Body of pancreas (tissue), 4 donors: ENCODE measurements around the gene PGAP2. TPM values are rescaled to one million over a fixed set of nuclear protein-coding genes. Genes with fewer than 3 reads are reported as not detected.
A peak's percentile ranks its signal among the peaks of the same experiment; 100 is the strongest.
"Not testable (repeated sequence)": the region's sequence is repeated elsewhere in the genome, so short reads cannot be mapped to it uniquely, and the experiment has no call there.

Experiments used
- ATAC-seq: fragments of 150-250 bp; one replicate; pipeline ENCODE4 v1.9.1; 2016
- DNase-seq, 4 donors: peaks; one replicate each; pipeline ENCODE4 v3.0.0-alpha.2; 2019
- H3K27ac ChIP-seq, 4 donors: fragments of 200-600 bp; sonication (generic); 1 replicate in 3 of 4; 2 replicates in 1 of 4; pipeline versions ENCODE4 v1.5.1 to v1.6.1; 2016 to 2019; ENCODE audit warnings: mild to moderate bottlenecking in 1 of 4, mixed read lengths in 1 of 4, moderate library complexity in 1 of 4
- H3K27me3 ChIP-seq, 2 donors: fragments of 200-600 bp; sonication (generic); one replicate each; pipeline ENCODE4 v1.6.0; 2016; ENCODE audit warnings: mild to moderate bottlenecking in 1 of 2
- H3K36me3 ChIP-seq, 2 donors: fragments of 200-600 bp; sonication (generic); replicated peaks in 1 of 2; 2 replicates each; pipeline ENCODE4 v1.5.1; 2016; ENCODE audit warnings: low read depth in 2 of 2; ENCODE audit not compliant: insufficient read depth in 1 of 2
- H3K4me1 ChIP-seq: fragments of 200-600 bp; sonication (generic); one replicate; pipeline ENCODE4 v1.6.0; 2016
- H3K4me3 ChIP-seq, 2 donors: fragments of 200-600 bp; sonication (generic); 1 replicate in 1 of 2; 2 replicates in 1 of 2; pipeline ENCODE4 v1.5.1; 2016 to 2019
- H3K9me3 ChIP-seq, 3 donors: fragments of 200-600 bp; sonication (generic); 1 replicate in 2 of 3; 2 replicates in 1 of 3; pipeline ENCODE4 v1.5.1; 2016
- CTCF ChIP-seq, 7 experiments: fragments of 450-650 bp in 4 of 7; fragments of 200-600 bp in 3 of 7; sonication (generic) in 3 of 7; IDR thresholded peaks; one replicate each; pipeline ENCODE4 v1.5.1; 2016 to 2019; ENCODE audit warnings: antibody characterized with exemption in 7 of 7
- POLR2A ChIP-seq, 3 donors: fragments of 450-650 bp; IDR thresholded peaks; one replicate each; pipeline ENCODE4 v1.6.1; 2016; ENCODE audit warnings: antibody characterized with exemption in 3 of 3, mild to moderate bottlenecking in 2 of 3
- WGBS, 2 donors: methylation state at CpG; one replicate each; pipeline ENCODE4 v1.1.5; 2017; 5-methylcytosine and 5-hydroxymethylcytosine counted together
- intact Hi-C: fragments of 100-400 bp; cut with DNase I; formaldehyde crosslinking; loops from one replicate; pipeline ENCODE4 v1.15.1; 2023
- total RNA-seq, 2 donors: library from RNA; depleted of rRNA; stranded (reverse); fragments of >200 nt; gene quantifications; one replicate each; pipeline ENCODE4 v1.1.0, GENCODE V29; 2016

PGAP2 gene
- total RNA-seq, 2 donors from 2014 or later = 21.5 to 24.1 TPM

GRCh38 chr11:3786781-3787428 lies 21.5 kb upstream of the PGAP2 start:
- ATAC-seq (no peak), DNase-seq (no peak)
- Histone ChIP-seq H3K9me3 (no peaks in the 10 kb centered on the region), H3K36me3 (no peaks in the 10 kb centered on the region), H3K4me3 (no peak overlapping the region), H3K27ac (peak overlapping the region in 1 of 4 donors; percentile 23), H3K4me1 (peaks cover 19% of the 10 kb centered on the region), H3K27me3 (no peaks in the 10 kb centered on the region)
- no peak for TF ChIP-seq CTCF (IDR thresholded peaks at IDR 0.05)
- WGBS, 2 donors = 58 to 66% methylated on average over 8 of the region's 8 CpGs
- intact Hi-C loops = no loop called here

GRCh38 chr11:3794387-3794786 lies 14.0 kb upstream of the PGAP2 start:
- peaks cover 33% of the 10 kb centered on the region for H3K4me1 ChIP-seq
- H3K27ac ChIP-seq, H3K4me3 ChIP-seq, intact Hi-C loops, H3K9me3 ChIP-seq, H3K27me3 ChIP-seq, ATAC-seq, DNase-seq, H3K36me3 ChIP-seq: not testable (repeated sequence)
- WGBS, 2 donors = 91 to 97% methylated on average over 8 to 10 of the region's 10 CpGs

- H3K36me3 ChIP-seq = peaks cover 5% of the 10 kb centered on the region in 2 donors
- DNase-seq (no peak), ATAC-seq (no peak)
- no peak overlapping the region for H3K4me3 ChIP-seq
- H3K9me3 ChIP-seq = no peaks in the 10 kb centered on the region
- peak overlapping the region in 1 of 4 donors; percentile 91 for H3K27ac ChIP-seq
- TF ChIP-seq CTCF (IDR thresholded peaks at IDR 0.05) (no peak), POLR2A (IDR thresholded peaks at IDR 0.05) (no peak)
- intact Hi-C loops = no loop called here
- 79 to 80% methylated on average over 8 of the region's 8 CpGs for WGBS, 2 donors
- no peaks in the 10 kb centered on the region for H3K27me3 ChIP-seq
- H3K4me1 ChIP-seq = peaks cover 33% of the 10 kb centered on the region
These were observed 13.0 kb upstream of the PGAP2 start for GRCh38 chr11:3795131-3796001.

- peak overlapping the region in 2 of 4 donors; percentile 91 to 98 for H3K27ac ChIP-seq
- no peaks in the 10 kb centered on the region for H3K9me3 ChIP-seq
- no peaks in the 10 kb centered on the region for H3K27me3 ChIP-seq
- H3K36me3 ChIP-seq = peaks cover 5% of the 10 kb centered on the region in 2 donors
- ATAC-seq = no peak
- no peak for DNase-seq
- intact Hi-C loops = no loop called here
- H3K4me1 ChIP-seq = peaks cover 33% of the 10 kb centered on the region
- TF ChIP-seq POLR2A (IDR thresholded peaks at IDR 0.05) (no peak), CTCF (IDR thresholded peaks at IDR 0.05) (no peak)
- whole genome bisulfite sequencing, 2 donors = 17 to 24% methylated on average over 6 of the region's 6 CpGs
- peak overlapping the region in 1 of 2 donors; percentile 47 for H3K4me3 ChIP-seq
These were observed 12.4 kb upstream of the PGAP2 start for GRCh38 chr11:3796002-3796311.

GRCh38 chr11:3796346-3796745 lies 12.0 kb upstream of the PGAP2 start:
- peak overlapping the region in 1 of 2 donors; percentile 47 for H3K4me3 ChIP-seq
- H3K27me3 ChIP-seq = no peaks in the 10 kb centered on the region
- peaks cover 33% of the 10 kb centered on the region for H3K4me1 ChIP-seq
- DNase-seq = no peak
- H3K9me3 ChIP-seq = no peaks in the 10 kb centered on the region
- intact Hi-C loops = no loop called here
- no peak for TF ChIP-seq CTCF (IDR thresholded peaks at IDR 0.05)
- no peak for TF ChIP-seq POLR2A (IDR thresholded peaks at IDR 0.05)
- peak overlapping the region in 3 of 4 donors; percentile 91 to 98 (median 91) for H3K27ac ChIP-seq
- 3 to 4% methylated on average over 14 of the region's 14 CpGs for WGBS, 2 donors
- peaks cover 5% of the 10 kb centered on the region in 2 donors for H3K36me3 ChIP-seq
- ATAC-seq = no peak
